Measurements from ENCODE around the gene RAB11FIP4.

RAB11FIP4 gene

DNA sequence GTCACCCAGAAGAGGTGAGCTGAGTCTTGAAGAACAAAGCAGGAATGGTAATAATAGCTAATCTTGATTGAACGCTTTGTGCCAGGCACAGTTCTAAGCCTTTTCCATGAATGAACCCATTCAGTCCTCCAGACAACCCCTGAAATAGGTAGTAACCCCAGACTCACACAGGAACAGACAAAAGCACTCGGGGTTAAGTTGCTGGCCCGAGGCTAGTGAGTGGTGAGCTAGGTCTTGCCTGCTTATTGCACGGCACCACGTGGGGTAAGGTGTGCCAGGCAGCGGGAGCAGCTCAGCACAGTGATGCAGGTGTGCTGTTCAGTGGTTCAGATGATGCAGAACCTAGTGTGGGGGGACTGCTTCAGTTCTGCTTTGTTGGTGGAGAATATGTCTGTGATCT, 181.6 kb downstream of the RAB11FIP4 start:
- Histone ChIP-seq H3K36me3 (ENCODE audit: control insufficient read depth, low read length) (no peaks in the 10 kb centered on the region), H3K9me2 (replicated peaks; ENCODE audit: control insufficient read depth, low read length) (no peaks in the 10 kb centered on the region), H3K9me3 (ENCODE audit: control insufficient read depth, insufficient read depth, low read length) (no peaks in the 10 kb centered on the region), H3K4me1 (ENCODE audit: control insufficient read depth, low read length) (no peaks in the 10 kb centered on the region), H3K27ac (ENCODE audit: low read depth, low read length) (no peak overlapping the region), H3K4me2 (ENCODE audit: low read length) (no peak overlapping the region), H3K27me3 (ENCODE audit: control insufficient read depth, low read length) (no peaks in the 10 kb centered on the region; the same call in 1 of the 2 replicates), H4K20me1 (ENCODE audit: control insufficient read depth, insufficient read depth, low read depth, low read length) (0 out of 2 replicates have a peak, but pooled peaks cover 3% of the 10 kb centered on the region), H3F3A (ENCODE audit: control insufficient read depth, insufficient read depth) (no peaks in the 10 kb centered on the region), H3K4me3 (ENCODE audit: low read length) (no peak overlapping the region), H3K79me2 (ENCODE audit: control insufficient read depth, low read length) (no peaks in the 10 kb centered on the region)
- TF ChIP-seq EZH2phosphoT487 (IDR thresholded peaks at IDR 0.05; ENCODE audit: borderline replicate concordance, low read length) = no peak
- TF ChIP-seq, protein P1, sequence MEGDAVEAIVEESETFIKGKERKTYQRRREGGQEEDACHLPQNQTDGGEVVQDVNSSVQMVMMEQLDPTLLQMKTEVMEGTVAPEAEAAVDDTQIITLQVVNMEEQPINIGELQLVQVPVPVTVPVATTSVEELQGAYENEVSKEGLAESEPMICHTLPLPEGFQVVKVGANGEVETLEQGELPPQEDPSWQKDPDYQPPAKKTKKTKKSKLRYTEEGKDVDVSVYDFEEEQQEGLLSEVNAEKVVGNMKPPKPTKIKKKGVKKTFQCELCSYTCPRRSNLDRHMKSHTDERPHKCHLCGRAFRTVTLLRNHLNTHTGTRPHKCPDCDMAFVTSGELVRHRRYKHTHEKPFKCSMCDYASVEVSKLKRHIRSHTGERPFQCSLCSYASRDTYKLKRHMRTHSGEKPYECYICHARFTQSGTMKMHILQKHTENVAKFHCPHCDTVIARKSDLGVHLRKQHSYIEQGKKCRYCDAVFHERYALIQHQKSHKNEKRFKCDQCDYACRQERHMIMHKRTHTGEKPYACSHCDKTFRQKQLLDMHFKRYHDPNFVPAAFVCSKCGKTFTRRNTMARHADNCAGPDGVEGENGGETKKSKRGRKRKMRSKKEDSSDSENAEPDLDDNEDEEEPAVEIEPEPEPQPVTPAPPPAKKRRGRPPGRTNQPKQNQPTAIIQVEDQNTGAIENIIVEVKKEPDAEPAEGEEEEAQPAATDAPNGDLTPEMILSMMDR (IDR thresholded peaks at IDR 0.05; ENCODE audit: low read depth, low read length, poor library complexity, severe bottlenecking) = no peak

DNA sequence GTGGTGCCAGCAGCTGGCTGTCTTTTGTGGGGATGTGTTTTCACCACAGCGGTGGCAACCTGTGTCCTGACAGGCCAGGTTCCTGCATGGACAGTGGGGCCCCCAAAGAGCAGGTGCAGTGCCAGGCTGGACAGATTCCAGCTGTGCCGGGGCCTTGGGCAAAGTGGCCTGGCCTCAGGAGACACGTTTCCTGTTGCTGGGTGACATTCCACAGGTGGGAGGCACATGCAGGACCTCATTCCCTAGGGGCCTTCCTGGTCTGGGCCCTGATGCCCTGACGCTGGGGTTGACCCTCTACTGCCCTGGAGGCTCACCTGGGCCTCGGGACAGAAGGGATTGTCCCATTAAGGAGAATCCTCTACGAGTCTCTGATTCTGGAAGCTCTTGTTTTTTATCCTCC, 182.4 kb downstream of the RAB11FIP4 start:
- 0 out of 2 replicates have a peak, but pooled peaks cover 3% of the 10 kb centered on the region for H4K20me1 ChIP-seq (ENCODE audit: control insufficient read depth, insufficient read depth, low read depth, low read length)
- H3K36me3 ChIP-seq (ENCODE audit: control insufficient read depth, low read length) = no peaks in the 10 kb centered on the region
- H3K4me1 ChIP-seq (ENCODE audit: control insufficient read depth, low read length) = no peaks in the 10 kb centered on the region
- H3F3A ChIP-seq (ENCODE audit: control insufficient read depth, insufficient read depth) = no peaks in the 10 kb centered on the region
- H3K9me2 ChIP-seq (replicated peaks; ENCODE audit: control insufficient read depth, low read length) = no peaks in the 10 kb centered on the region
- no peak overlapping the region for H3K27ac ChIP-seq (ENCODE audit: low read depth, low read length)
- TF ChIP-seq EZH2phosphoT487 (IDR thresholded peaks at IDR 0.05; ENCODE audit: borderline replicate concordance, low read length) = no peak
- TF ChIP-seq, protein P1 (IDR thresholded peaks at IDR 0.05; ENCODE audit: low read depth, low read length, poor library complexity, severe bottlenecking) = no peak
- no peaks in the 10 kb centered on the region for H3K9me3 ChIP-seq (ENCODE audit: control insufficient read depth, insufficient read depth, low read length)
- no peaks in the 10 kb centered on the region; the same call in 1 of the 2 replicates for H3K27me3 ChIP-seq (ENCODE audit: control insufficient read depth, low read length)
- no peaks in the 10 kb centered on the region for H3K79me2 ChIP-seq (ENCODE audit: control insufficient read depth, low read length)
- H3K4me2 ChIP-seq (ENCODE audit: low read length) = no peak overlapping the region
- no peak overlapping the region for H3K4me3 ChIP-seq (ENCODE audit: low read length)

DNA sequence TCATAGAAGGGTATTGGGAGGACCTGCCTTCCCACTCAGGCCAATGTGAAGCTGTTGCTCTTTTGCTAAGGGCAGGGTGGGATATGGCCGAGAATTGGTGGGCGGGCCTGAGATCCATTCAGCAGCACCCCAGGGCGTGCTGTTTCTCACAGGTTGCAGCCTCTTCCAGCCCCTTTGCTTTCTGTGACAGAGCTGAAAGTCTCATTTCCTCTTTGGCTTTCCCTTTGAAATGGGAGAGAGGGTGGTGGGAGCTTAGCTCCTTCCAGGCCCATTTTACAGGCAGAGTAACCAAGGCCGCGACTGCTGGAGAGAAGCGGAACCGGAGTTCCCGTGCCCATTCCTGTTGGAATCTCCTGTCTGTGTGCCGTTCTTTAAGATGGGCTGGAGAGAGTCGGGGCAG, 183.0 kb downstream of the RAB11FIP4 start:
- H3K4me1 ChIP-seq (ENCODE audit: control insufficient read depth, low read length) = no peaks in the 10 kb centered on the region
- H3F3A ChIP-seq (ENCODE audit: control insufficient read depth, insufficient read depth) = no peaks in the 10 kb centered on the region
- H3K4me2 ChIP-seq (ENCODE audit: low read length) = no peak overlapping the region
- no peak for TF ChIP-seq EZH2phosphoT487 (IDR thresholded peaks at IDR 0.05; ENCODE audit: borderline replicate concordance, low read length)
- TF ChIP-seq, protein P1 (IDR thresholded peaks at IDR 0.05; ENCODE audit: low read depth, low read length, poor library complexity, severe bottlenecking) = no peak
- no peaks in the 10 kb centered on the region for H3K79me2 ChIP-seq (ENCODE audit: control insufficient read depth, low read length)
- no peak overlapping the region for H3K27ac ChIP-seq (ENCODE audit: low read depth, low read length)
- H3K4me3 ChIP-seq (ENCODE audit: low read length) = no peak overlapping the region
- no peaks in the 10 kb centered on the region for H3K9me3 ChIP-seq (ENCODE audit: control insufficient read depth, insufficient read depth, low read length)
- H3K27me3 ChIP-seq (ENCODE audit: control insufficient read depth, low read length) = no peaks in the 10 kb centered on the region; the same call in 1 of the 2 replicates
- 0 out of 2 replicates have a peak, but pooled peaks cover 3% of the 10 kb centered on the region for H4K20me1 ChIP-seq (ENCODE audit: control insufficient read depth, insufficient read depth, low read depth, low read length)
- no peaks in the 10 kb centered on the region for H3K36me3 ChIP-seq (ENCODE audit: control insufficient read depth, low read length)
- H3K9me2 ChIP-seq (replicated peaks; ENCODE audit: control insufficient read depth, low read length) = no peaks in the 10 kb centered on the region
